HG03039 (cell line): Measurements from ENCODE around the gene GJB6.

Experiments
- ATAC-seq: cut with Tn5 transposase; IDR thresholded peaks from one replicate; pipeline ENCODE4 v1.9.1; 2021; ENCODE audit warnings: mild to moderate bottlenecking, moderate library complexity; ENCODE audit not compliant: unreplicated experiment

The GJB6 gene

GRCh38 chr13:20227730-20228129 is 4.4 kb downstream of the GJB6 start:
- ATAC-seq: no peak

GRCh38 chr13:20227288-20227687 is 4.8 kb downstream of the GJB6 start:
- ATAC-seq: no peak

GRCh38 chr13:20222553-20222952 is 9.6 kb downstream of the GJB6 start:
- no peak for ATAC-seq

- ATAC-seq: no peak
Measured at GRCh38 chr13:20221772-20222171, 10.3 kb downstream of the GJB6 start.

GRCh38 chr13:20219577-20219976 is 12.5 kb downstream of the GJB6 start:
- peak; percentile 65 for ATAC-seq

- no peak for ATAC-seq
Measured at GRCh38 chr13:20217168-20217567, 15.0 kb downstream of the GJB6 start.

GRCh38 chr13:20209948-20210347 is 22.2 kb downstream of the GJB6 start:
- ATAC-seq: no peak

GRCh38 chr13:20206698-20207235 is 25.4 kb downstream of the GJB6 start:
- ATAC-seq: no peak

- ATAC-seq: no peak
Measured at GRCh38 chr13:20206065-20206697, 25.9 kb downstream of the GJB6 start.

- ATAC-seq: no peak
Measured at GRCh38 chr13:20198781-20199180, 33.3 kb downstream of the GJB6 start.

GRCh38 chr13:20197361-20197834 is 34.7 kb downstream of the GJB6 start:
- no peak for ATAC-seq

GRCh38 chr13:20195801-20196200 is 36.3 kb downstream of the GJB6 start:
- no peak for ATAC-seq

GRCh38 chr13:20193907-20194631 is 38.0 kb downstream of the GJB6 start:
- ATAC-seq: no peak

- no peak for ATAC-seq
Measured at GRCh38 chr13:20193162-20193906, 38.8 kb downstream of the GJB6 start.

GRCh38 chr13:20192836-20193161 is 39.3 kb downstream of the GJB6 start, which contains the start of gene GJB2:
Gene GJB2 (minus strand): TSS chr13:20192938. CDS start chr13:20189581, 3,357 bp downstream.
- ATAC-seq: no peak

- no peak for ATAC-seq
Measured at GRCh38 chr13:20192158-20192835, 39.8 kb downstream of the GJB6 start.

- ATAC-seq: no peak
Measured at GRCh38 chr13:20191311-20192157, 40.6 kb downstream of the GJB6 start.

GRCh38 chr13:20190481-20191310 is 41.4 kb downstream of the GJB6 start:
- no peak for ATAC-seq

GRCh38 chr13:20190076-20190475 is 42.0 kb downstream of the GJB6 start:
- ATAC-seq: no peak
